Fibroblast of lung (primary cell): Measurements from ENCODE around the gene SORL1. TPM values are rescaled to one million over a fixed set of nuclear protein-coding genes. Genes with fewer than 3 reads are reported as not detected.

Experiments used
- DNase-seq, 2 donors: peaks; one replicate each; pipeline versions ENCODE4 v3.0.0 to v3.0.0-alpha.2; 2010; ENCODE audit warnings: low read depth in 2 of 2
- H2AFZ ChIP-seq: 2 replicates; pipeline ENCODE4 v1.5.1; 2012; ENCODE audit warnings: low read length, control low read depth, inconsistent platforms
- H3K27ac ChIP-seq: 2 replicates; pipeline ENCODE4 v1.5.1; 2011; ENCODE audit warnings: low read length, control low read depth; ENCODE audit not compliant: insufficient read depth
- H3K27me3 ChIP-seq: 2 replicates; pipeline ENCODE4 v1.5.1; 2011; ENCODE audit warnings: mild to moderate bottlenecking, low read length; ENCODE audit not compliant: control insufficient read depth, insufficient read depth
- H3K36me3 ChIP-seq: 2 replicates; pipeline ENCODE4 v1.5.1; 2011; ENCODE audit warnings: low read length; ENCODE audit not compliant: control insufficient read depth, insufficient read depth
- H3K4me1 ChIP-seq: 2 replicates; pipeline ENCODE4 v1.5.1; 2011; ENCODE audit warnings: low read length; ENCODE audit not compliant: control insufficient read depth, insufficient read depth; ENCODE audit errors: extremely low read depth
- H3K4me2 ChIP-seq: 2 replicates; pipeline ENCODE4 v1.5.1; 2011; ENCODE audit warnings: low read length, control low read depth; ENCODE audit not compliant: insufficient read depth; ENCODE audit errors: extremely low read depth
- H3K4me3 ChIP-seq, 4 experiments: fragments of 200-600 bp in 1 of 4; sonication (generic) in 1 of 4; replicated peaks in 1 of 4; 2 replicates each; pipeline ENCODE4 v1.5.1; 2011 to 2016; ENCODE audit warnings: low read length in 4 of 4, low read depth in 3 of 4, mild to moderate bottlenecking in 3 of 4, control low read depth in 2 of 4, inconsistent platforms in 1 of 4, mixed read lengths in 1 of 4; ENCODE audit not compliant: insufficient read depth in 1 of 4; ENCODE audit errors: control extremely low read depth in 1 of 4
- H3K79me2 ChIP-seq: 2 replicates; pipeline ENCODE4 v1.5.1; 2012; ENCODE audit warnings: mild to moderate bottlenecking, low read length, inconsistent platforms; ENCODE audit not compliant: control insufficient read depth, insufficient read depth
- H3K9ac ChIP-seq: 2 replicates; pipeline ENCODE4 v1.5.1; 2011; ENCODE audit warnings: mild to moderate bottlenecking, low read length, control low read depth; ENCODE audit not compliant: insufficient read depth
- H3K9me3 ChIP-seq: 2 replicates; pipeline ENCODE4 v1.5.1; 2012; ENCODE audit warnings: low read depth, low read length; ENCODE audit not compliant: control insufficient read depth, insufficient read depth
- H4K20me1 ChIP-seq: 2 replicates; pipeline ENCODE4 v1.5.1; 2011; ENCODE audit warnings: low read length; ENCODE audit not compliant: control insufficient read depth, insufficient read depth; ENCODE audit errors: extremely low read depth
- EZH2 ChIP-seq: IDR thresholded peaks from 2 replicates; pipeline ENCODE4 v1.5.1; 2012; ENCODE audit warnings: low read length, control low read depth, mild to moderate bottlenecking; ENCODE audit errors: missing control alignments
- polyA plus RNA-seq, 2 donors: library from polyadenylated mRNA; depleted of rRNA in 1 of 2; stranded (reverse) in 1 of 2; unstranded in 1 of 2; fragments of >200 nt; gene quantifications; 2 replicates each; pipeline ENCODE4 v1.2.1, GENCODE V29; 2011 to 2012; ENCODE audit warnings: missing spikeins in 1 of 2
- total RNA-seq: library from RNA; depleted of rRNA; stranded (reverse); fragments of >200 nt; gene quantifications from 2 replicates; pipeline ENCODE4 v1.2.1, GENCODE V29; 2014
- TF ChIP-seq, protein P1 (sequence below), 2 donors: IDR thresholded peaks in 1 of 2; conservative IDR thresholded peaks in 1 of 2; 1 replicate in 1 of 2; 2 replicates in 1 of 2; pipeline ENCODE4 v1.5.1; 2011 to 2012; ENCODE audit warnings: low read length in 2 of 2, control low read depth in 1 of 2, inconsistent platforms in 1 of 2, low read depth in 1 of 2, mild to moderate bottlenecking in 1 of 2

Gene SORL1
- total and polyA plus RNA-seq, 2 donors (not counting 1 experiment from before 2014, with no cell fraction given): 0.58 to 10.9 TPM

DNA sequence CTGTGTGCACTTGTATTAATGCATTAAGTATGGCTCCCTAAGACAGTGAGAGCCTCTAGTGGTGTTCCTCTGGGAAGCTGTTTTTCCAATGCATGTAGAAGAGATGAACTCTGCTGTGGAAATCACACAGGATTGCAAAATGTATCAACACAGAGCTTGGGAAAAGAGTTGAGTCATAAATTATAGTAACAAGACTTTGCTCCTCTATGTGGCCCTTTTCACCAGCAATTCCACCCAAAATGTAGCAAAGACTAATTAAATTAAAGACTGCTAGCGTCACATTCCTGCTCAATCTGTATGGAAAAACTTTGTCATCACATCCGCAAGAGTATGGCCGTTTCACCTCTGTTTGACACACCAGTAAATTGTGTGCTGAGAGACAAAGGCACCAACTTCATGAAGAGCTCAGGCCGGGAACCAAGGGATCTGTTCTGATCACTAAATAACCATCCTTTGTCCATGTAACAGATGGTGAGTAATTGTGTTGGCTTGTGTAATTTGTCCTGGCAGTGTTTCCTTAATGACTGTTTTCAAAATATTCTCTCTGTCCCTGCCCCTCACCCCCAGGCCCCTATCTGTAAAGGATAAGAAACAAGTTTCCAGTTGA, 209.9 kb downstream of the SORL1 start:
- Histone ChIP-seq H2AFZ (no peak overlapping the region), H3K27ac (peak overlapping the region; percentile 46), H4K20me1 (no peaks in the 10 kb centered on the region), H3K4me2 (no peak overlapping the region), H3K9me3 (no peaks in the 10 kb centered on the region), H3K79me2 (no peaks in the 10 kb centered on the region), H3K27me3 (no peaks in the 10 kb centered on the region), H3K36me3 (no peaks in the 10 kb centered on the region), H3K4me3 (no peak overlapping the region), H3K9ac (no peak overlapping the region), H3K4me1 (no peaks in the 10 kb centered on the region)
- no peak for TF ChIP-seq EZH2
- TF ChIP-seq, protein P1, sequence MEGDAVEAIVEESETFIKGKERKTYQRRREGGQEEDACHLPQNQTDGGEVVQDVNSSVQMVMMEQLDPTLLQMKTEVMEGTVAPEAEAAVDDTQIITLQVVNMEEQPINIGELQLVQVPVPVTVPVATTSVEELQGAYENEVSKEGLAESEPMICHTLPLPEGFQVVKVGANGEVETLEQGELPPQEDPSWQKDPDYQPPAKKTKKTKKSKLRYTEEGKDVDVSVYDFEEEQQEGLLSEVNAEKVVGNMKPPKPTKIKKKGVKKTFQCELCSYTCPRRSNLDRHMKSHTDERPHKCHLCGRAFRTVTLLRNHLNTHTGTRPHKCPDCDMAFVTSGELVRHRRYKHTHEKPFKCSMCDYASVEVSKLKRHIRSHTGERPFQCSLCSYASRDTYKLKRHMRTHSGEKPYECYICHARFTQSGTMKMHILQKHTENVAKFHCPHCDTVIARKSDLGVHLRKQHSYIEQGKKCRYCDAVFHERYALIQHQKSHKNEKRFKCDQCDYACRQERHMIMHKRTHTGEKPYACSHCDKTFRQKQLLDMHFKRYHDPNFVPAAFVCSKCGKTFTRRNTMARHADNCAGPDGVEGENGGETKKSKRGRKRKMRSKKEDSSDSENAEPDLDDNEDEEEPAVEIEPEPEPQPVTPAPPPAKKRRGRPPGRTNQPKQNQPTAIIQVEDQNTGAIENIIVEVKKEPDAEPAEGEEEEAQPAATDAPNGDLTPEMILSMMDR (conservative IDR thresholded peaks at IDR 0.05 in 1 of 2, IDR thresholded peaks at IDR 0.05 in 1 of 2; ENCODE audit: low read depth in 1 of 2, low read length in 2 of 2): peak in 1 of 2 donors; percentile 39
- DNase-seq: peak; percentile 83 to 95

DNA sequence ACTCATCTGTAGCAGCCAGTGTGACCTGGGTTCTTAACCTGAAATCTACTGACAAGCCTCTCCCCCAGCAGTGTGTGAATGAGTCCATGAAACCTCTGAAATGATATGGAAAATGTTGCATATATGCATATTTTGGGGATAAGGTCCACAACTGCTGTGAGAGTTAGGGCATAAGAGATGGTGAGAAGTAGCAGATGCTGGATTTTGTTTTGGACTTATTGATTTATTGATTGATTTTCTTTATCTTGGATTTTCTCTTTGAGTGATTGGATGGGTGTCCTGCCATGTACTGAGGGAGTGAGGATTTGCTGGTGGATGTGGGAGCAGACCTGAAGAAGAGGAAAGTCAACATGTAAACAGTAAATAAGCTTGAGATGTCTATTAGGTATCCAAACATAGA, 212.0 kb downstream of the SORL1 start:
- H3K9me3 ChIP-seq: no peaks in the 10 kb centered on the region
- no peaks in the 10 kb centered on the region for H4K20me1 ChIP-seq
- H3K4me1 ChIP-seq: no peaks in the 10 kb centered on the region
- H3K27me3 ChIP-seq: no peaks in the 10 kb centered on the region
- H3K36me3 ChIP-seq: no peaks in the 10 kb centered on the region
- no peak overlapping the region for H3K27ac ChIP-seq
- H3K4me3 ChIP-seq: no peak overlapping the region
- TF ChIP-seq EZH2: no peak
- TF ChIP-seq, protein P1 (conservative IDR thresholded peaks at IDR 0.05 in 1 of 2, IDR thresholded peaks at IDR 0.05 in 1 of 2; ENCODE audit: low read depth in 1 of 2, low read length in 2 of 2): no peak
- H3K4me2 ChIP-seq: no peak overlapping the region
- no peaks in the 10 kb centered on the region for H3K79me2 ChIP-seq
- no peak overlapping the region for H2AFZ ChIP-seq
- DNase-seq: no peak
- H3K9ac ChIP-seq: no peak overlapping the region

DNA sequence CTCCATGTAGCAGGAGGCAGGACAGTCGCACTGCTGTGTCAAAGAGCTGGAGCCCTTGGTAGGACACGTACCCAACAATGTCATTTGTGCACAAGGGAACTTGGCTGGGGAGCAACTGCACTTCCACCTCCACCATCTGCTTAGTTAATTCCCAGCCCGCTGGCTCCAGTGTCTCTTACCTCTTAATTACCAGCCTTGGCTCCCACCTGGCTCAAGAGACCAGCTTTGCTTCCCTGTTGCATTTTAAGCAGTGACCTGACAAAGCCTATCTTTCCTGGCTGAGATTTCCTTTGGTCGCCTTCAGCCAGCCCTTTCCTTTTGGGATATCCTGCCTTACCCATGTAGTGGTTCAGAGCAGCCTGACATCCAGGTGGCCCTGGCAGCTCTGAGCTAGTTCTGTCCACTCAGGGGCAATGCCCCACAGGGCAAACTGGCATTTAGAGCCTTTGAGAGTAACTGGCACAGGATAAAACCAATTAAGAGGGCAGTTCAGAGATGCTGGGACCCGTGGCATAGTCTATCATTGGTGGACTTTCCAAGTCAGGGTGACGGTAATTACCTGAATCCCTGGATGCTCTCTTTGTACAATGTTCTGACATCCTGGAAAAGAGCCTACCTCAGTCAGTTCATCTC, 213.2 kb downstream of the SORL1 start:
- no peak for DNase-seq
- Histone ChIP-seq H3K9ac (no peak overlapping the region), H3K27me3 (no peaks in the 10 kb centered on the region), H3K36me3 (no peaks in the 10 kb centered on the region), H3K79me2 (no peaks in the 10 kb centered on the region), H4K20me1 (no peaks in the 10 kb centered on the region), H3K4me3 (no peak overlapping the region), H3K9me3 (no peaks in the 10 kb centered on the region), H3K27ac (no peak overlapping the region), H2AFZ (no peak overlapping the region), H3K4me1 (no peaks in the 10 kb centered on the region), H3K4me2 (no peak overlapping the region)
- TF ChIP-seq EZH2: no peak
- TF ChIP-seq, protein P1 (conservative IDR thresholded peaks at IDR 0.05 in 1 of 2, IDR thresholded peaks at IDR 0.05 in 1 of 2; ENCODE audit: low read depth in 1 of 2, low read length in 2 of 2): no peak
